ENCODE results near the gene KCTD17. TPM values are rescaled to one million over a fixed set of nuclear protein-coding genes. Genes with fewer than 3 reads are reported as not detected.

The KCTD17 gene
- total RNA-seq, 8 experiments from 2014 or later, result 13.9 to 62.2 (median 26.5) TPM

- H3K27ac ChIP-seq, result no peak overlapping the region
- in situ Hi-C loops (cut with MboI; ENCODE audit: low pct_unique_long_range_greater_than_20kb in 2 of 9, low sequenced_read_pairs in 9 of 9, unreplicated experiment in 9 of 9), result no loop called here
- 68 to 100% (median 77%) methylated on average over 1 to 8 of the region's 25 CpGs; no CpG with 5 or more reads in 5 of the 10 experiments for WGBS, 10 experiments
These were observed 1.1 kb downstream of the KCTD17 start for GRCh38 chr22:37052386-37053309.

GRCh38 chr22:37053310-37054055 is 1.9 kb downstream of the KCTD17 start:
- no peak overlapping the region for H3K27ac ChIP-seq
- 60 to 100% (median 91%) methylated on average over 1 to 7 of the region's 16 CpGs; no CpG with 5 or more reads in 5 of the 10 experiments for WGBS, 10 experiments

More at GRCh38 chr22:37052386-37053309, 1.1 kb downstream of the KCTD17 start:
- Histone ChIP-seq H3K4me1 (replicated peaks in 1 of 2) (peaks cover 0 to 6% of the 10 kb centered on the region in 2 donors), H3K4me3 (peak overlapping the region; percentile 64 to 99 (median 96))
- no peak for ATAC-seq (replicated peaks in 6 of 8)

GRCh38 chr22:37054056-37054395 is 2.5 kb downstream of the KCTD17 start:
- Histone ChIP-seq H3K4me3 (no peak overlapping the region), H3K4me1 (replicated peaks in 1 of 2) (peaks cover 0 to 6% of the 10 kb centered on the region in 2 donors), H3K27ac (no peak overlapping the region)
- 60 to 88% (median 71%) methylated on average over 1 to 3 of the region's 8 CpGs; no CpG with 5 or more reads in 7 of the 10 experiments for WGBS, 10 experiments
- in situ Hi-C loops (cut with MboI; ENCODE audit: low pct_unique_long_range_greater_than_20kb in 2 of 9, low sequenced_read_pairs in 9 of 9, unreplicated experiment in 9 of 9), result no loop called here
- no peak for ATAC-seq (replicated peaks in 6 of 8)

More at GRCh38 chr22:37053310-37054055, 1.9 kb downstream of the KCTD17 start:
- peaks cover 0 to 6% of the 10 kb centered on the region in 2 donors for H3K4me1 ChIP-seq (replicated peaks in 1 of 2)
- in situ Hi-C loops (cut with MboI; ENCODE audit: low pct_unique_long_range_greater_than_20kb in 2 of 9, low sequenced_read_pairs in 9 of 9, unreplicated experiment in 9 of 9), result no loop called here
- peak in 3 of 8 experiments; percentile 2 to 55 (median 22) for ATAC-seq (replicated peaks in 6 of 8)
- no peak overlapping the region for H3K4me3 ChIP-seq

GRCh38 chr22:37054600-37055365 is 3.2 kb downstream of the KCTD17 start:
- Histone ChIP-seq H3K4me1 (replicated peaks in 1 of 2) (peaks cover 0 to 6% of the 10 kb centered on the region in 2 donors), H3K27ac (no peak overlapping the region), H3K4me3 (no peak overlapping the region)
- 78 to 93% (median 82%) methylated on average over 2 to 6 of the region's 20 CpGs; no CpG with 5 or more reads in 5 of the 10 experiments for WGBS, 10 experiments
- in situ Hi-C loops (cut with MboI; ENCODE audit: low pct_unique_long_range_greater_than_20kb in 2 of 9, low sequenced_read_pairs in 9 of 9, unreplicated experiment in 9 of 9), result no loop called here
- no peak for ATAC-seq (replicated peaks in 6 of 8)

GRCh38 chr22:37056246-37056645 is 4.7 kb downstream of the KCTD17 start:
- peaks cover 0 to 6% of the 10 kb centered on the region in 2 donors for H3K4me1 ChIP-seq (replicated peaks in 1 of 2)
- ATAC-seq (replicated peaks in 6 of 8), result no peak
- in situ Hi-C loops (cut with MboI; ENCODE audit: low pct_unique_long_range_greater_than_20kb in 2 of 9, low sequenced_read_pairs in 9 of 9, unreplicated experiment in 9 of 9), result no loop called here
- 84 to 100% methylated on average over 2 to 5 of the region's 13 CpGs; no CpG with 5 or more reads in 8 of the 10 experiments for WGBS, 10 experiments
- H3K4me3 ChIP-seq, result no peak overlapping the region
- no peak overlapping the region for H3K27ac ChIP-seq

- WGBS, 10 experiments, result 100% methylated on average over 3 of the region's 9 CpGs; no CpG with 5 or more reads in 9 of the 10 experiments
- in situ Hi-C loops (cut with MboI; ENCODE audit: low pct_unique_long_range_greater_than_20kb in 2 of 9, low sequenced_read_pairs in 9 of 9, unreplicated experiment in 9 of 9), result no loop called here
- no peak for ATAC-seq (replicated peaks in 6 of 8)
- Histone ChIP-seq H3K4me1 (replicated peaks in 1 of 2) (peaks cover 0 to 4% of the 10 kb centered on the region in 2 donors), H3K27ac (no peak overlapping the region), H3K4me3 (no peak overlapping the region)
These were observed 5.7 kb downstream of the KCTD17 start for GRCh38 chr22:37057226-37057625.

GRCh38 chr22:37057796-37058510 is 6.4 kb downstream of the KCTD17 start:
- WGBS, 10 experiments, result 50 to 100% (median 92%) methylated on average over 1 to 5 of the region's 12 CpGs; no CpG with 5 or more reads in 2 of the 10 experiments
- in situ Hi-C loops (cut with MboI; ENCODE audit: low pct_unique_long_range_greater_than_20kb in 2 of 9, low sequenced_read_pairs in 9 of 9, unreplicated experiment in 9 of 9), result no loop called here
- no peak for ATAC-seq (replicated peaks in 6 of 8)
- Histone ChIP-seq H3K4me1 (replicated peaks in 1 of 2) (peaks cover 0 to 2% of the 10 kb centered on the region in 2 donors), H3K27ac (no peak overlapping the region), H3K4me3 (no peak overlapping the region)

GRCh38 chr22:37058917-37059701 is 7.6 kb downstream of the KCTD17 start:
- in situ Hi-C loops (cut with MboI; ENCODE audit: low pct_unique_long_range_greater_than_20kb in 2 of 9, low sequenced_read_pairs in 9 of 9, unreplicated experiment in 9 of 9), result no loop called here
- H3K4me3 ChIP-seq, result no peak overlapping the region
- WGBS, 10 experiments, result 100% methylated on average over 2 of the region's 28 CpGs; no CpG with 5 or more reads in 9 of the 10 experiments
- H3K27ac ChIP-seq, result no peak overlapping the region
- peaks cover 0 to 2% of the 10 kb centered on the region in 2 donors for H3K4me1 ChIP-seq (replicated peaks in 1 of 2)
- no peak for ATAC-seq (replicated peaks in 6 of 8)

- in situ Hi-C loops (cut with MboI; ENCODE audit: low pct_unique_long_range_greater_than_20kb in 2 of 9, low sequenced_read_pairs in 9 of 9, unreplicated experiment in 9 of 9), result no loop called here
- Histone ChIP-seq H3K27ac (no peak overlapping the region), H3K4me1 (replicated peaks in 1 of 2) (peaks cover 0 to 2% of the 10 kb centered on the region in 2 donors), H3K4me3 (no peak overlapping the region)
- 90 to 100% methylated on average over 1 to 2 of the region's 9 CpGs; no CpG with 5 or more reads in 8 of the 10 experiments for WGBS, 10 experiments
- ATAC-seq (replicated peaks in 6 of 8), result peak in 1 of 8 experiments; percentile 14
These were observed 8.4 kb downstream of the KCTD17 start for GRCh38 chr22:37059876-37060449.

GRCh38 chr22:37060801-37061610 is 9.5 kb downstream of the KCTD17 start:
- 20 to 95% (median 76%) methylated on average over 2 to 8 of the region's 28 CpGs; no CpG with 5 or more reads in 4 of the 10 experiments for WGBS, 10 experiments
- Histone ChIP-seq H3K4me3 (no peak overlapping the region), H3K27ac (no peak overlapping the region), H3K4me1 (replicated peaks in 1 of 2) (peaks cover 0 to 2% of the 10 kb centered on the region in 2 donors)
- ATAC-seq (replicated peaks in 6 of 8), result peak in 2 of 8 experiments; percentile 7 to 19
- in situ Hi-C loops (cut with MboI; ENCODE audit: low pct_unique_long_range_greater_than_20kb in 2 of 9, low sequenced_read_pairs in 9 of 9, unreplicated experiment in 9 of 9), result no loop called here
